ENCODE data around the gene HOXD12.

HOXD12 gene

DNA sequence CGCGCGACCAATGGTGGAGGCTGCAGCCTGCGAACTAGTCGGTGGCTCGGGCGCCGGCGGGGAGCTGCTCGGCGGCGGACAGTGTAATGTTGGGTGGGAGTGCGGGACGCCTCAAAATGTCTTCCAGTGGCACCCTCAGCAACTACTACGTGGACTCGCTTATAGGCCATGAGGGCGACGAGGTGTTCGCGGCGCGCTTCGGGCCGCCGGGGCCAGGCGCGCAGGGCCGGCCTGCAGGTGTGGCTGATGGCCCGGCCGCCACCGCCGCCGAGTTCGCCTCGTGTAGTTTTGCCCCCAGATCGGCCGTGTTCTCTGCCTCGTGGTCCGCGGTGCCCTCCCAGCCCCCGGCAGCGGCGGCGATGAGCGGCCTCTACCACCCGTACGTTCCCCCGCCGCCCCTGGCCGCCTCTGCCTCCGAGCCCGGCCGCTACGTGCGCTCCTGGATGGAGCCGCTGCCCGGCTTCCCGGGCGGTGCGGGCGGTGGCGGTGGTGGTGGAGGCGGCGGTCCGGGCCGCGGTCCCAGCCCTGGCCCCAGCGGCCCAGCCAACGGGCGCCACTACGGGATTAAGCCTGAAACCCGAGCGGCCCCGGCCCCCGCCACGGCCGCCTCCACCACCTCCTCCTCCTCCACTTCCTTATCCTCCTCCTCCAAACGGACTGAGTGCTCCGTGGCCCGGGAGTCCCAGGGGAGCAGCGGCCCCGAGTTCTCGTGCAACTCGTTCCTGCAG, 23.3 kb downstream of the HOXD12 start, which contains the start of gene HOXD9:
Gene HOXD9 (plus strand): TSS at position 37 of the 728 bp plus-strand sequence. CDS start 50 bp downstream, at position 87.
- no peak for DNase-seq

- no peak for DNase-seq
Observed at GRCh38 chr2:176123411-176124109, 24.0 kb downstream of the HOXD12 start.

GRCh38 chr2:176124110-176124946, 24.7 kb downstream of the HOXD12 start:
- DNase-seq, result no peak

- no peak for DNase-seq
Observed at GRCh38 chr2:176124947-176125771, 25.6 kb downstream of the HOXD12 start.

- DNase-seq, result no peak
Observed at GRCh38 chr2:176125772-176126054, 26.1 kb downstream of the HOXD12 start.

GRCh38 chr2:176126929-176127773, 27.6 kb downstream of the HOXD12 start:
- peak in 1 of 2 experiments; percentile 28 for DNase-seq

DNA sequence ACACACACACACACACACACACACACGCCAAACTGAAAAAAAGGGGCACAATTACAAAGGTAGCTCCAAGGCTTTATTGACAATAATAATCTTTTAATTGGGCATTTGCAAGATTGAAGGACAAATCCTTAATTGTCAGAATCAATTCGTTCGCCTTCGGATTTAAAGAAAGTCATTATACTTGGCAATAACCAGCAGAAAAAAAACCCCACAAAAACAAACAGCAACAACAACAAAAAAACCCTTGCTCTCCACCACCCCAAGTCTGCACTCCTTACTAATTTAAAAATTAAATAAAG, 28.1 kb downstream of the HOXD12 start:
- no peak for DNase-seq

- DNase-seq, result no peak
Observed at GRCh38 chr2:176128172-176128981, 28.8 kb downstream of the HOXD12 start.

- DNase-seq, result peak; percentile 35 to 48
Observed at GRCh38 chr2:176128982-176129796, 29.6 kb downstream of the HOXD12 start, which contains the start of gene HOXD8. Gene HOXD8 (plus strand): TSS chr2:176129705. CDS start chr2:176130367, 662 bp downstream.

GRCh38 chr2:176129813-176130146, 30.2 kb downstream of the HOXD12 start:
- DNase-seq, result no peak

DNA sequence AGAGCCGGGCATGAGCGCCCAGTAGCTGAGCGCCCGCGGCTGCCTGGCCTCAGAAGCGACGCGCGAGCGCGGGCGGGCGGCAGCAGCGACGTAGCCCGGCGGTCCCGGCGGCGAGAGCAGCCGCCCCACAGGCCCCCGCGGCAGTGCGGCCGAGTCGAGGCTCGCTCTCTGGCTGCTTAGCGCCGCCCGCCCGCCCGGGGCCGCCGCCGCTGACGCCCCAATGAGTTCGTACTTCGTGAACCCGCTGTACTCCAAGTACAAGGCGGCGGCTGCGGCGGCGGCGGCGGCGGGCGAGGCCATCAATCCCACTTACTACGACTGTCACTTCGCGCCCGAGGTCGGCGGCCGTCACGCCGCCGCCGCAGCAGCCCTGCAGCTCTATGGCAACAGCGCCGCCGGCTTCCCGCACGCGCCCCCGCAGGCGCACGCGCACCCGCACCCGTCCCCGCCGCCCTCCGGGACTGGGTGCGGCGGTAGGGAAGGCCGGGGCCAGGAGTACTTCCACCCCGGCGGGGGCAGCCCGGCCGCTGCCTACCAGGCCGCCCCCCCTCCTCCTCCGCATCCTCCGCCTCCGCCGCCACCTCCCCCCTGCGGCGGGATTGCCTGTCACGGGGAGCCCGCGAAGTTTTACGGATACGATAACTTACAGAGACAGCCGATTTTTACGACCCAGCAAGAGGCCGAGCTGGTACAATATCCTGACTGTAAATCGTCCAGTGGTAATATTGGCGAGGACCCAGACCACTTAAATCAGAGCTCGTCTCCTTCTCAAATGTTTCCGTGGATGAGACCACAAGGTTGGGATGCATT, 30.8 kb downstream of the HOXD12 start:
- peak in 1 of 2 experiments; percentile 15 for DNase-seq

DNA sequence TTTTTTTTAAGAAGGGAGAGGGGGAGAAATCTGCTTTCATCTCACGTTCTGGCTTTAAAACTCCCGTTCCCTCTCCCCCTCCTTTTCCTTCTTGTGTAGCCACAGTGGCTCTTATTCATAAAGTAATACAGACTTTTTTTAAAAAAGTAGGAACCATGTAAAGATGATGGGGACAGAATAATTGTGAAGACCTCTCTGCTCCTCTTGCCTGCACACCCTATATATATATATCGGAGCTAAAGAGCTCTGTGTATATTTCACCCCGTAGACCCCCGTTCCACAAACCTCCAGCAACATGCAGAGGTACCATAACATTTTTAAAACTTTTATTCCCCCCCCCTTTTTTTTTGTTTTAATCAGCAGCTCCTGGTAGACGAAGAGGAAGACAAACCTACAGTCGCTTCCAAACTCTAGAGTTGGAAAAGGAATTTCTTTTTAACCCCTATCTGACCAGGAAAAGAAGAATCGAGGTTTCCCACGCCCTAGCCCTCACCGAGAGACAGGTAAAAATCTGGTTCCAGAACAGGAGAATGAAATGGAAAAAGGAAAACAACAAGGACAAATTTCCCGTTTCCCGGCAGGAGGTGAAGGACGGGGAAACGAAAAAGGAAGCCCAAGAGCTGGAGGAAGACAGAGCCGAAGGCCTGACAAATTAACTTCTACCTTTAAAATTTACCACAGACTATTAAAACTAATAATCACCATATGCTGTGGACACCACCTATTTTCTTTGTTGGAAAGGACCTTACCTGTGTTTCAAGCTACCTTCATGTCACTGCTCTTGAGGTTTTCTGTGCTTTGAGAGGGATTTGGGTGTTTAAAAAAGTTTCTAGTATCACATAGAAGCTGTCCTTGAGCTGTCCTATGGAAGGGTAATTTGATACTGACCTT, 31.6 kb downstream of the HOXD12 start:
- DNase-seq, result no peak

- DNase-seq, result no peak
Observed at GRCh38 chr2:176131848-176132158, 32.2 kb downstream of the HOXD12 start.

DNA sequence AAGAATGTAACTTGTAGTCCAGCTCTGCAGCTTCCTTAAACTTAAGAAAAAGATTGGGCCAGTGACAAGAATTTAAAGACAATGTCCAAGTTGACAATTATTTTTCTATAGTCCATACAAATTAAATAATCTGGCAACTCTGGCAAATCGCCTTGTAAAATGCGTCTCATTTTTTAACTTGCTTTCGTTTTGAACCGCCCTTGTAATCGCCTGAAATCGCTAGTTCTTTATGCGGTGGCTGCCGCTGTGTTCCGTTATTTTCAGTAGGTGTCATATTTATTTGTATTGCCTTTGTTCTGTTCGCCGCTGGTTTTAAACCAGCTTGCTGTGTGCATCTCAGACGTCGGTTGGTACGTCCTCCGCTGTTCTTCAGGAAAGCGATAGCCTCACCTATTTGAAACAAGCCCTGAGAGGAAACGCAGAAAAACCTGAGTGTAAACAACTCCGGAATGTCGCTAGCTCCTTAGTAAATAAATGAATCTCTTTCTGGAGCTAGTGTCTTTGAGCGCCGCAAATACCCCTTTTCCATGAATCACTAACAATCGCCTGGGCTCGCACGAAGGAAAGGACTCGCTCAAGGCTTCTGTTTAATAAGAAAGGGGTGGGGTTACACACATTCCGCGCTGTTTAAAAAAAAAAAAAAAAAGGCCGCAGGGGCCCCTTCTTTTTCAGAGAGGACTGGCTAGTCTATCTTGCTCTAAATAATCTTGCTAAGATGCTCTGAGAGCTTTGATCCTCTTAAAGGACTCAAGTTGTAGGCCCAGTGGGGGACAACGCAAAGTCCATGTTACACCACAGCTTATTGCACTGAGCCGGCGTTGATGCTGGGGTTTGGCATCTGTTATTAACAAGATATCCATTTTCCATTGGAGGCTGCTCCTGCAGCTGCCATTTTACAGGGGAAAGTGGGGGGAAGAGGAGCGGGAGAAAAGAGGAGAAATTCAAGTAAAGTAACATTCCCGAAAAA, 32.9 kb downstream of the HOXD12 start:
- DNase-seq, result no peak

DNA sequence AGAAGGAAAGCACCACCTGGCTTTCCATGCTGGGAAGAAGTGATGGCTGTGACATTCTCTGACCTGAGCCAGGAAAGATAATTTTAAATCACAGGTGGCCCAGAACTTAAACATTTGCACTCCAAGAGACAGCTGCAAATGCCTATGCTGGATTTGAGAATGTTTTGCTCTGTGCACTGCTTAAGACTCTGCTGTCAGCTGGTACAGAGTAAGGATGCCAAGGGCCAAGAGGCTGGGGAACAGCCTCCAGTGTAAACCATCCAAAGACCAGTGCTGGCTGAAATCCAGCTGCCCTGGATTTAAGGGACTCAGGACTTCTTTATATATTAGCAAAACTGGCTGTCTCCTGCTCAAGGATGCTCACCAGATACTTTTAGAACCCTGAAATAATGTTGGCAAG, 33.8 kb downstream of the HOXD12 start:
- DNase-seq, result no peak

DNA sequence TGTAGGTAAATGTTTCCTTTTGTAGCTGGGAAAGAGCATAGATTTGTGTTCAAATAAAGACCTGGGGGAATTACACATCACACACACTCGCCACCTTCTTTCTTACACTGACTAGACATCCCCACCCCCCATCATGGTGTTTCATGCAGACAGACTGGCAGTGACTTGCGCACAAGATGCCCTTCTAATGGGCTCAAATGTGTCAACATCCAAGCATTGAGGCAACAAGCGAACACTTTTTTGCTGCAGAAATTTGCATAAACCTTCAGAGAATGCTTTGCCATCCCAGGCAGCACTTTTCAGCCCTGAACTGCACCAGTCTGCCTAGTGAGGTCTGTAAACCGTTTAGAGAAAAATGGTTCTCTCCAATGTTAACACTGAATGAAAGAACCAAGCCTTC, 34.4 kb downstream of the HOXD12 start:
- DNase-seq, result no peak

- no peak for DNase-seq
Observed at GRCh38 chr2:176135035-176135440, 35.4 kb downstream of the HOXD12 start.
